Measurements from ENCODE around the gene TRMT44. TPM values are rescaled to one million over a fixed set of nuclear protein-coding genes. Genes with fewer than 3 reads are reported as not detected.

Gene TRMT44
- total RNA-seq: 11.1 and 17.2 TPM in 2 replicates

GRCh38 chr4:8440492-8441311 lies at the start of gene TRMT44, which contains the start of gene ACOX3:
Gene TRMT44 (plus strand): TSS chr4:8440777. CDS start chr4:8440823, 46 bp downstream.
Gene ACOX3 (minus strand): TSS chr4:8440723. CDS start chr4:8416521, 24,202 bp downstream.

Other genes with a start within 250 kb of the TRMT44 start
- 17.8 and 18.0 TPM in 2 replicates for gene SH3TC1, start 241.5 kb upstream of the TRMT44 start, total RNA-seq
- gene HTRA3, start 171.0 kb upstream of the TRMT44 start, total RNA-seq: 0.58 and 1.1 TPM in 2 replicates
- 20.3 and 24.0 TPM in 2 replicates for gene ACOX3, start 54 bp upstream of the TRMT44 start, total RNA-seq
- gene GPR78, start 139.6 kb downstream of the TRMT44 start, total RNA-seq: under 0.01 and 0.85 TPM in 2 replicates
- gene CPZ, start 152.0 kb downstream of the TRMT44 start, total RNA-seq: 1.5 and 9.0 TPM in 2 replicates